ENCODE measurements around the gene SCN9A.
"Not testable (repeated sequence)": the region's sequence is repeated elsewhere in the genome, so short reads cannot be mapped to it uniquely, and the experiment has no call there.

Gene SCN9A

DNA sequence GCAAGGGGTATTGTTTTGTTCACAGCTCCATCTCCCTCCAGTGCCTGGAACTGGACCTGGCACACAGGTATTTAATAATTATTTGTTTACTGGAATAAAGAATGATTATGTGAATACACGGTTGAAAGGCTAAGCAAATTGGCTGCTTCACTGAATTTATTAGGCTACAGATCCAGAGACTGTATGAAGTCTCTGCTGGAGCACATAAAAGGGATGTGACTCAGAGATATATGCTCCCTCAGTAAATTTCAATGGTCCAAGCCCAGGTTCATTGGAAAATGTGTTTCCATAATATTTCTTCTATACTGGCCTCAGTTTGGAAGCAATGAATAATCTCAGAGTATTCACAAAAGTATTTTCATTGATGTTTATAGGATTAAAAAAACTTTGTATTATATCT, 126.4 kb downstream of the SCN9A start:
- DNase-seq (ENCODE audit: low read depth in 1 of 2, low spot score in 1 of 2) = no peak

DNA sequence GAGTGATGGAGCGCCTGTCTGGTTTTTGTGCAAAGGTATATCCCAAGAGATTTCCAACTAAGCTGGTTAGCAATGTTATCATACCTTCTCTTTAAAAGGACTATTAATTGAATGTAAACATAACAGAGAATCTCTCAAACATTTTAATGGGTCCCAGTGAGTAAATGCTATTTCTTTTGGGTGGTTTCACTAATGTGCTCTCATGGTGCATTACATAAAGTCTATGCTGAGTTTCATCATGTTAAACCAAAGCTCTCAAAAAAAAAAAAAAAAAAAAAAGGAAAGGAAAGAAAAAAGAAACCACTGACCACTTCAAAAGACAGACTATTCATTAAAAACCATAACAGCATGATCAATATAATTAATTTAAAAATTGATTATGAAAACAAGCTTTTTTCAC, 128.8 kb downstream of the SCN9A start:
- no peak for DNase-seq (ENCODE audit: low read depth in 1 of 2, low spot score in 1 of 2)

DNA sequence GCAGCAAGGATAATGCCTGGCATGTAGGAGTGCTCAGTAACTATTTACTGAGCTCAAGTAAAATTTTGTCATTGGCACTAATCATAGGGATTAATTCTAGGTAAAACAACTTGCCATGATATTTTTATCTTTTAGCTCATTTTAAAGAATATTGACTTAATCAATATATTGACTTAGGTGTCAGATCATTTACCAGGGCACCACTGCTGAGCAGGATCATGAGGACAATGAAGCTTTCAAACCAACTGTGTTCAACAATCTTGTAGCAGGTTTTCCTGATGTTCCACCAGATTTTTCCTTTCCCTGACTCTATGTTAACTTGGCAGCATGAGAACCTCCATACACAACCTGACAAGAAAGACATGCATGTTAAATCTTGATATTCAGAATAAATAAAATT, 133.4 kb downstream of the SCN9A start:
- DNase-seq (ENCODE audit: low read depth in 1 of 2, low spot score in 1 of 2) = no peak

- no peak for DNase-seq (ENCODE audit: low read depth in 1 of 2, low spot score in 1 of 2)
These were observed 135.1 kb downstream of the SCN9A start for GRCh38 chr2:166240387-166241313.

- no peak for DNase-seq (ENCODE audit: low read depth in 1 of 2, low spot score in 1 of 2)
These were observed 136.2 kb downstream of the SCN9A start for GRCh38 chr2:166239548-166239947.

DNA sequence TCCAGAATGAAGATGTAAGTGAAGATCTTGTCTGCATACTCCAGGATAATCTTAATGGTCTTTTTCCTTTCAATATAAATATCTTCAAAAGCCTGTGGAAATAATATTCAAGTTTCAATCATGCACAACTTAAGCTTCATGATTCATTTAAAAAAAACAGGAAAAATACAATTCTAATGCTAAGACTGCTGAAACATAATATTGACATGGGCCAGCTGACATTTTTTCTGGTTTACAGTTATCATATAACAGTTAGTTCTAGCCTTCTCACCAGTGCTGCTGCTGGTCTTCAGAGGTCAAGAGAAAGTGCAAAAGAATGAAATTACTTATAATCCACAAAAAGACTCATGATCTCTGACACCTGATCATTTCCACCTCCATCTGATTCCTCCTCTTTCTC, 137.6 kb downstream of the SCN9A start:
- no peak for DNase-seq (ENCODE audit: low read depth in 1 of 2, low spot score in 1 of 2)

DNA sequence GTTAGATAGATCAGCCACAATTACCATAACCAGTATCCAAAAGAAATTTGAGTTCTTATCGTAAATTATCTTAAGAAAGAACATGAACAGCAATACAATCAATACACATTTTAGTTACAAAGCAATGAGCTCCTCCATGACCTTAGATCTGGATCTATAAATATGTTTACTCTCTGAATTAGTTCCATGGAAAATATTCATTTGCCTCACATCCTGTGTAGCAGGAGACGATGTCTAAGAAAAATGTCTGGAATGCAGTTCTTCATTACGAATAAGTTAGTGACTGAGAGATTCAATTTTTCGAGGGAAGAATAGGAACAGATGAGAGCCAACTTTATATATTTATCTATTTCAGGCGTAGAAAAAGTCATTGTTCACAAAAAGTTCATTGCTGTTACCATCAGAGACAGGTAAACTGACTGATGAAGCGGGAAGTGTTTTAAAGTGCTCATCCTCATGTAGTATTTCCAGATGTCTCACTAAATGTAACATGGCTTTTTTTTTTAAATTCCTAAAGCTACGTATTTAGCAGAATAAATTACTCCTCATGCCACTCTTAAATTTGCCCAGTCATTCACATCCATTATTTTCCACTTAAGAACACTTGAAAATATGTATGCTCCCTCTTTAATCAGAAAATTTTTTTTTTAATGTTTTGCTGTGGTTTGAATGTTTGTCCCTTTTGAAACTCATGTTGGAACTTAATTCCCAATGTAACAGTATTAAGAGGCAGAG, 141.5 kb downstream of the SCN9A start:
- no peak for DNase-seq (ENCODE audit: low read depth in 1 of 2, low spot score in 1 of 2)

GRCh38 chr2:166233244-166233643, 142.5 kb downstream of the SCN9A start:
- no peak for DNase-seq (ENCODE audit: low read depth in 1 of 2, low spot score in 1 of 2)

DNA sequence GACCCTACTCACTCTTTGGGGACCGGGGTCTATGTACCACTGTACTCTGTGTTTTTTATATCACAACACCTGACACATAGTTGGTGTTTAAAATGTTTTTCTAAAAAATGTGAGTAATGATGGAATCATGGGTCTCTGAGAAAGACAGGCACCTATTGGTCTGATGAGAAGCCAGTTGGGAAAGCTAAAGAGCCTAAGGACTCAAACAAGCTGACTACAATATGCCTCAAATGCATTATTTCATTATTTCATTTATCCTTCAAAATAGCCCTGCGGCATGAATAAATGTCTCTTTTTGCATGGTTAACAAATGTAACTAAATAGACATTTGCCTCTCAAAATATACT, 145.0 kb downstream of the SCN9A start:
- no peak for DNase-seq (ENCODE audit: low read depth in 1 of 2, low spot score in 1 of 2)

- no peak for DNase-seq (ENCODE audit: low read depth in 1 of 2, low spot score in 1 of 2)
These were observed 145.6 kb downstream of the SCN9A start for GRCh38 chr2:166230024-166230723.

- DNase-seq (ENCODE audit: low read depth in 1 of 2, low spot score in 1 of 2) = no peak
These were observed 146.1 kb downstream of the SCN9A start for GRCh38 chr2:166229678-166230023.

DNA sequence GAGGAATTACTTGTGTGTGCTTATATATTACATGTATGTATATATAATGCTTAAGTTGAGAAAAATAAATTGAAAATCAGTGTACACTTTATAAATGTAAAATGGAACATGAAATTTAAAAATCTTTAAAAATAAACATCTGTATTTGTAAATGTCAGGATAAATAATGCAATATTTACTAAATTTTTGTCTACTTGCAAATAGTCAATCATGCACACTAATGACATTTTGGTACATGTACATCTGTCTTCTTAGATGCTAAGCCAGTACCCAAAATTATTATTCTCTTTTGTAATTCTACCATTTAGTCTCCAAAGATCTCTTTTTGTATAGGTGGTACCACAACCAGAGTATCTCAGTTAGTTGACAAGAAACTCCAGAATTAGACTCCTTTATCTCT, 151.5 kb downstream of the SCN9A start:
- no peak for DNase-seq (ENCODE audit: low read depth in 1 of 2, low spot score in 1 of 2)

GRCh38 chr2:166223298-166223697, 152.4 kb downstream of the SCN9A start:
- no peak for DNase-seq (ENCODE audit: low read depth in 1 of 2, low spot score in 1 of 2)

- no peak for DNase-seq (ENCODE audit: low read depth in 1 of 2, low spot score in 1 of 2)
These were observed 164.7 kb downstream of the SCN9A start for GRCh38 chr2:166211079-166211478.

GRCh38 chr2:166209944-166210343, 165.8 kb downstream of the SCN9A start:
- not testable (repeated sequence) for DNase-seq (ENCODE audit: low read depth in 1 of 2, low spot score in 1 of 2)

DNA sequence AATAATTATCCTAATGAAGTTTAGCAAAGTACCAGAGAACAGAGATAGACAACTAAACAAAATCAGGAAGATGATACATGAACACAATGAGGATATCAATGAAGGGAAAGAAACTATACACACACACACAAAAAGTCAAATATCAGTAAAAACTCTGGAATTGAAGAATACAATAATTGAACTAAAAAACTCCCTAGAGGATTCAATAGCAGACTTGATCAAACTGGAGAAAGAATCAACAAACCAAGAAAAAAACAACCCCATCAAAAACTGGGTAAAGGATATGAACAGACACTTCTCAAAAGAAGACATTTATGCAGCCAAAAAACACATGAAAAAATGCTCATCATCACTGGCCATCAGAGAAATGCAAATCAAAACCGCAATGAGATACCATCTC, 166.4 kb downstream of the SCN9A start:
- DNase-seq (ENCODE audit: low read depth in 1 of 2, low spot score in 1 of 2) = not testable (repeated sequence)

GRCh38 chr2:166206153-166206552, 169.6 kb downstream of the SCN9A start:
- DNase-seq (ENCODE audit: low read depth in 1 of 2, low spot score in 1 of 2) = not testable (repeated sequence)

GRCh38 chr2:166202778-166203177, 173.0 kb downstream of the SCN9A start:
- no peak for DNase-seq (ENCODE audit: low read depth in 1 of 2, low spot score in 1 of 2)

DNA sequence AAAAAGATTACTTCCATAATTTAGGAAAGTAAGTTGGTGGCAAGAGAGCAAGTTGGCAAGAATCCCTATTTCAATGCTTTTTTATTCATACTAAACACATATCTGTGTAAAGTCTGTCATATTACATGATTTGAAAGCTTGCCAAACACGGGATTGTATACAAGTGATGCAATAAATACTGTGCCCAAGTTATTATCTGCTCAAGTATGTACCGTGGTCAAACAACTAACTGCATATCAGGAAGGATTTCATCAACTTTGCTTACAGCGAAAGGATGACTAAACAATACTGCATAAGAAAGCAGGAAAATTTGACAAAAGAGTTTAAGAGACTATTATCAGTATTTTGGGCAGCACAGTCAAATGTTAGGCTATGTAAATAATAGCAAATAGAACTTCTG, 178.3 kb downstream of the SCN9A start:
- no peak for DNase-seq (ENCODE audit: low read depth in 1 of 2, low spot score in 1 of 2)

- no peak for DNase-seq (ENCODE audit: low read depth in 1 of 2, low spot score in 1 of 2)
These were observed 182.3 kb downstream of the SCN9A start for GRCh38 chr2:166193407-166193806.

DNA sequence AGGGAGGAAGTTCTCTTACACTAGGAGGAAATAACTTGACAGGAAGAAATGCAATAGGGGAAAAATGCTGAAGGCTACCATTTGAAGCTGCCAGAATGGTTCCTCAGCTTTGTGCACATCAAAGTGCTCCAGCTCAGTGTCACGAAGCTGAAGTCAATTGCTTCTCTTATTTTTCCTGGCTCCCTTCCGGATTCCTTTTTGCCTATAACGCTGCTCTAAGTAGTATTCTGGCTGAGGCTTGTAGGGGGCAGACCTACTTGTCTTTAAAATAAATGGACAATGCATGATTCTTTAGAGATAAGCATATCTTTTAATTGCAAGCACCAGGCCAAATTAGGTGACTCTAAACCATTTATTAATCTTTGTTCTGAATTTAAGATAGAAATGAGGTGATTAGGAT, 187.7 kb downstream of the SCN9A start:
- DNase-seq (ENCODE audit: low read depth in 1 of 2, low spot score in 1 of 2) = no peak

GRCh38 chr2:166184789-166185188, 191.0 kb downstream of the SCN9A start:
- no peak for DNase-seq (ENCODE audit: low read depth in 1 of 2, low spot score in 1 of 2)

Data from stimulated activated CD4-positive, alpha-beta T cell treated with anti-CD3 and anti-CD28 coated beads, Interleukin-15, amount 100 ng/mL, for 1 hour (primary cell).